ENCODE data around the gene CTXN2.

Gene CTXN2

GRCh38 chr15:48202068-48202467 lies 10.6 kb downstream of the CTXN2 start:
- H3K4me3 ChIP-seq (ENCODE audit: control insufficient read depth, low read depth, low read length) = no peak overlapping the region
- DNase-seq (ENCODE audit: low read depth) = no peak
- TF ChIP-seq, protein P1, sequence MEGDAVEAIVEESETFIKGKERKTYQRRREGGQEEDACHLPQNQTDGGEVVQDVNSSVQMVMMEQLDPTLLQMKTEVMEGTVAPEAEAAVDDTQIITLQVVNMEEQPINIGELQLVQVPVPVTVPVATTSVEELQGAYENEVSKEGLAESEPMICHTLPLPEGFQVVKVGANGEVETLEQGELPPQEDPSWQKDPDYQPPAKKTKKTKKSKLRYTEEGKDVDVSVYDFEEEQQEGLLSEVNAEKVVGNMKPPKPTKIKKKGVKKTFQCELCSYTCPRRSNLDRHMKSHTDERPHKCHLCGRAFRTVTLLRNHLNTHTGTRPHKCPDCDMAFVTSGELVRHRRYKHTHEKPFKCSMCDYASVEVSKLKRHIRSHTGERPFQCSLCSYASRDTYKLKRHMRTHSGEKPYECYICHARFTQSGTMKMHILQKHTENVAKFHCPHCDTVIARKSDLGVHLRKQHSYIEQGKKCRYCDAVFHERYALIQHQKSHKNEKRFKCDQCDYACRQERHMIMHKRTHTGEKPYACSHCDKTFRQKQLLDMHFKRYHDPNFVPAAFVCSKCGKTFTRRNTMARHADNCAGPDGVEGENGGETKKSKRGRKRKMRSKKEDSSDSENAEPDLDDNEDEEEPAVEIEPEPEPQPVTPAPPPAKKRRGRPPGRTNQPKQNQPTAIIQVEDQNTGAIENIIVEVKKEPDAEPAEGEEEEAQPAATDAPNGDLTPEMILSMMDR (IDR thresholded peaks at IDR 0.05; ENCODE audit: control insufficient read depth, insufficient read depth, low read depth, low read length, missing control alignments) = no peak

- TF ChIP-seq, protein P1 (IDR thresholded peaks at IDR 0.05; ENCODE audit: control insufficient read depth, insufficient read depth, low read depth, low read length, missing control alignments) = no peak
- DNase-seq (ENCODE audit: low read depth) = no peak
- no peak within 1 kb of the TSS for H3K4me3 ChIP-seq (ENCODE audit: control insufficient read depth, low read depth, low read length)
These were observed 14.5 kb downstream of the CTXN2 start, which contains the start of gene SLC12A1 for GRCh38 chr15:48205981-48206380. SLC12A1 (plus strand) TSS chr15:48206302; CDS start chr15:48207720, 1,418 bp downstream.

DNA sequence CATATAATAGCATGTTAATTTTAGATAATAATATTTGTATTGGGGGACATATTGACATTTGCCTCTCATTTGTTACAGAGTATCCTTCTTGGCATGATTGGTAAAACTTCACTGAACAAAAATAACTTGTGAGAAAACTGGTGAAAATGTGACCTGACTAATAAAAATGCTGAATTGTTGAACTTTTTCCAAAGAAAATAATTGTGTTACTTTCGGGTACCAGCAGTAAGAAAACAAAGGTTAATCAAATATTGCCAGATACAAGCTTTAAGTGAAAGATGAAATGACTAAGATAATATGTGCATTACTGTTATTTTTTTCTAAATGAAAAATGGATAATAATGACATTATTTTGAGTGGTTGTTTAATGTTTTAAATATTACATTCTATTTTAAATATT lies 29.8 kb downstream of the CTXN2 start:
- no peak for DNase-seq (ENCODE audit: low read depth)
- no peak overlapping the region for H3K4me3 ChIP-seq (ENCODE audit: control insufficient read depth, low read depth, low read length)
- TF ChIP-seq, protein P1 (IDR thresholded peaks at IDR 0.05; ENCODE audit: control insufficient read depth, insufficient read depth, low read depth, low read length, missing control alignments) = no peak

DNA sequence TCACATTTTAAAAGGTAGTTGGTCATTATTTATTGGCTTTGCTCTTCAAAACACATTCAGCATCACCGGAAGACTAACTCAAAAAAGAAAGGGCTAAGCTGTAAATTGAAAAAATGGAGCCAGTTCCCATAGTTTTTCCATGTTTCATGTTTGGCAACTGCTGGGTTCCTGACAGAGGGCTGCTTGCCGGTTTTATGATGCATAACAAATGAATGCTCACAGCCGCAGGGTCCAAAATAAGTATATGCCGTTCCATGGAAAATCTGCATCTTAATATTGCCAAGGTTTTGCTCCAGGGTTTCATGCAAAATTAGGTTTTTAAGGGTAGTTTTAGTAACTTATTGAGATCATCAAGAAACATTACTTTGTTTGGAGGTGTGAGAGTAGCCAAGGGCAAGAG lies 30.4 kb downstream of the CTXN2 start:
- TF ChIP-seq, protein P1 (IDR thresholded peaks at IDR 0.05; ENCODE audit: control insufficient read depth, insufficient read depth, low read depth, low read length, missing control alignments) = no peak
- DNase-seq (ENCODE audit: low read depth) = no peak
- H3K4me3 ChIP-seq (ENCODE audit: control insufficient read depth, low read depth, low read length) = no peak overlapping the region

GRCh38 chr15:48222627-48223026 lies 31.2 kb downstream of the CTXN2 start:
- DNase-seq (ENCODE audit: low read depth) = no peak
- H3K4me3 ChIP-seq (ENCODE audit: control insufficient read depth, low read depth, low read length) = no peak overlapping the region
- TF ChIP-seq, protein P1 (IDR thresholded peaks at IDR 0.05; ENCODE audit: control insufficient read depth, insufficient read depth, low read depth, low read length, missing control alignments) = no peak

DNA sequence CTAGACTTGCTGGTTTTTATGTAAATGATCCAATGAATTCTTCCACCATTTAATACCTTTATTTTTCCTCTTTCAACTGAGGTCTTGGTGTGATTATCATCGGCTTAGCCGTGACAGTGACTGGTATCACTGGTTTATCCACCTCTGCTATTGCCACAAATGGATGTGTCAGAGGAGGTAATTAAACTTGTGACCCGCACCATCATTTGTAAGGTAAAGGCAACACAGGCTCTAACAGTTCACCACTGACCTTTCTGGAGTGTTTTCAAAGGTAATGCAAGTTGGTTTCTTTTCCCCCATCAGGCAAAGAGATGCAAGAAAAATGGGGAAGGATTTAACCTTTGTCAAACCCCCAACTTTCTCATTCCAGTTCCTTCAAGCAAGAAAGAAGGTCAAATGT lies 34.3 kb downstream of the CTXN2 start:
- no peak for DNase-seq (ENCODE audit: low read depth)
- TF ChIP-seq, protein P1 (IDR thresholded peaks at IDR 0.05; ENCODE audit: control insufficient read depth, insufficient read depth, low read depth, low read length, missing control alignments) = no peak

DNA sequence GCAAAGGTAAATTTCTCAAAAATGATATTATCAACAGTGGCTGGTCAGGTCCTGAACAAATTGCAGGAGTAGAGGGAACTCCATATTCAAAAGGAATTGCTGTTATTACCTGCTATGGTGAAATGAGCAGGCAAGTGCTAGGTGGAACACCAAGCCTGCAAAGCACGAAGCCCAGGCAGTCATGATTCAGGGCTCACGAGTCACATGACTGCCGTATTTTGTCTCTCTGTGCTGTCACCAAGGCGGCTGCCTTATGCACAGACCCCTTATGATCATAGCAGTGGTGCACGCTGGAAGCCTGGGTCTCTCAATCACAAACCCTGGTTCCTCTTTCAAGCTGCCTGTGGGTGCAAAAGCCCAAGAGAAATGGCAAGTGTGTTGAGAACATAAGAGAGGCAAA lies 39.0 kb downstream of the CTXN2 start:
- no peak overlapping the region for H3K4me3 ChIP-seq (ENCODE audit: control insufficient read depth, low read depth, low read length)
- TF ChIP-seq, protein P1 (IDR thresholded peaks at IDR 0.05; ENCODE audit: control insufficient read depth, insufficient read depth, low read depth, low read length, missing control alignments) = no peak
- no peak for DNase-seq (ENCODE audit: low read depth)

More for the DNA sequence above, 34.3 kb downstream of the CTXN2 start:
- no peak overlapping the region for H3K4me3 ChIP-seq (ENCODE audit: control insufficient read depth, low read depth, low read length)
